Ovary (tissue), 3 donors: Measurements from ENCODE around the gene EPHB1.

Experiments
- POLR2A ChIP-seq: fragments of 450-650 bp; IDR thresholded peaks from one replicate; pipeline ENCODE4 v1.6.1; 2017; ENCODE audit warnings: antibody characterized with exemption, mild to moderate bottlenecking, moderate library complexity
- TF ChIP-seq, protein P1 (sequence below), 3 donors: fragments of 450-650 bp in 2 of 3; fragments of 200-600 bp in 1 of 3; IDR thresholded peaks; one replicate each; pipeline versions ENCODE4 v1.5.1 to v1.8.0; 2016 to 2022; ENCODE audit warnings: antibody characterized with exemption in 3 of 3, mild to moderate bottlenecking in 1 of 3
- donor health status: DM: no; HTN: no; CAD: no.

DNA sequence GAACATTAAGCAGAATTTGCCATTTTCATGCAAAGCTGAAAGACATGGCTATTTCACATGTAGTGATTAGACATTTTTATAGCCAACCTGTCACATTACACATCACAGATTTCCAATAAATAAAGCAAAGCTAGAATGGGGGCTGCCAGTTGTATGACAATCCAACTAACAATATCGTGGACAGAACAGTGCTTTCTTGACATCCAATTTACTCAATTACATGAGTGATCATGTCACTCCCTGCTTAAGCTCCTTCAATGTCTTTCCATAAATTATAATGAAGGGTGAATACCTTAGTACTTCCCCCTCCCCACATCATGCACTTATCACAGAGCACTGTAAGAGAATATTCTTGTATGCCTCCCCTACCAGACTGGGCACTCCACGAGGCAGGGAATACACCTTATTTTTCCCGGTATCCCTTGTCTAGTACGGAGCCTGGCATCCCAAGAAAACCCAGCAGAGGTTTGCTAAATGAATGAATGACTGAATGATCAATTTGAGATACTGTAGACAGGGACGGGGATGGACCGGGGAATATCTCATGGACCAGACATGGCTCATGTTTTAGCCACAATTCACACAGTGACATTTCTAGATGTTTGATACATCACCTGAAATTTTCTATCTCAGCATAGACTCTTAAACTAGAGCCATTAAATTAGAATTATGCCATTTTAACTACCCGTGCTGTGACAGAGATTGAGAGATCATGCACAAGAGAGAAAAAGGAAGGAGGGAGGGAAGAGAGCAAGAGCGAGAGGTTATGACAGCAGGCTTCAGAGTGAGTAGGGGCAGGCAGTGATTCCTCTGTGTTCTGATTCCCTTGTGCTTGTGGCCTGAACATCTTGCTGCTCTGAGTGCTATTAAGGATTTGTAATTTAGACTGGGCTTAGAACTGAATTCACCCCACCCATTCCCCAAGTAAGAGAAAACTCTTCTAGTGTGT, 77.7 kb downstream of the EPHB1 start:
- TF ChIP-seq, protein P1, sequence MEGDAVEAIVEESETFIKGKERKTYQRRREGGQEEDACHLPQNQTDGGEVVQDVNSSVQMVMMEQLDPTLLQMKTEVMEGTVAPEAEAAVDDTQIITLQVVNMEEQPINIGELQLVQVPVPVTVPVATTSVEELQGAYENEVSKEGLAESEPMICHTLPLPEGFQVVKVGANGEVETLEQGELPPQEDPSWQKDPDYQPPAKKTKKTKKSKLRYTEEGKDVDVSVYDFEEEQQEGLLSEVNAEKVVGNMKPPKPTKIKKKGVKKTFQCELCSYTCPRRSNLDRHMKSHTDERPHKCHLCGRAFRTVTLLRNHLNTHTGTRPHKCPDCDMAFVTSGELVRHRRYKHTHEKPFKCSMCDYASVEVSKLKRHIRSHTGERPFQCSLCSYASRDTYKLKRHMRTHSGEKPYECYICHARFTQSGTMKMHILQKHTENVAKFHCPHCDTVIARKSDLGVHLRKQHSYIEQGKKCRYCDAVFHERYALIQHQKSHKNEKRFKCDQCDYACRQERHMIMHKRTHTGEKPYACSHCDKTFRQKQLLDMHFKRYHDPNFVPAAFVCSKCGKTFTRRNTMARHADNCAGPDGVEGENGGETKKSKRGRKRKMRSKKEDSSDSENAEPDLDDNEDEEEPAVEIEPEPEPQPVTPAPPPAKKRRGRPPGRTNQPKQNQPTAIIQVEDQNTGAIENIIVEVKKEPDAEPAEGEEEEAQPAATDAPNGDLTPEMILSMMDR (IDR thresholded peaks at IDR 0.05) = no peak
- TF ChIP-seq POLR2A = no peak
